ENCODE data around the gene GLIPR2. TPM values are rescaled to one million over a fixed set of nuclear protein-coding genes. Genes with fewer than 3 reads are reported as not detected.

The GLIPR2 gene, protein sequence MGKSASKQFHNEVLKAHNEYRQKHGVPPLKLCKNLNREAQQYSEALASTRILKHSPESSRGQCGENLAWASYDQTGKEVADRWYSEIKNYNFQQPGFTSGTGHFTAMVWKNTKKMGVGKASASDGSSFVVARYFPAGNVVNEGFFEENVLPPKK
- 8.5 to 12.1 TPM (median 10.4 TPM) in 5 replicates for total RNA-seq (2022; extraction: Qiagen RNA extraction)

GRCh38 chr9:36136272-36136893, at the start of gene GLIPR2:
GLIPR2 (plus strand) TSS chr9:36136733; CDS start chr9:36136779, 46 bp downstream.

DNA sequence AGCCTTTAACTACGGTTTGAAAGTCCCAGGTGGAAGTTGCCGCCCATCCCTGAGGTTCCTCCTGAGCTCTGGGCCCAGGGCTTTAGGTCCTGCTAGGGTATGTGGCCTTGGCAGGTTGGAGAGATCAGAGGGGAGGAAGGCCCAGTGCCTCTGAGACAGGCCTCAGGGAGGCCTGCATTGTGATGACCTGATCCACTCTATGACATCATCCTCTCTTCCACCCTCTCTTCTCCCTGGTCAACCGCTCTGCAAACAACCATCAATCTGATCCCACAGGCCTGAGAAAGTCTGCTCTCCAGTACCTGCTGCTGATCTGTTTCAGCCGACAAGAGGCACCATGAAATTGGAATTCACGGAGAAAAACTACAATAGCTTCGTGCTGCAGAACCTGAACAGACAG, 32.6 kb downstream of the GLIPR2 start, which contains the start of gene CCIN:
CCIN (plus strand) TSS at position 223 of the 400 bp plus-strand sequence; CDS start at position 338, 115 bp downstream.

GRCh38 chr9:36190388-36191289, 54.1 kb downstream of the GLIPR2 start, which contains the start of gene CLTA:
CLTA (plus strand) TSS chr9:36190921; CDS start chr9:36191057, 136 bp downstream.

Other genes starting within 250 kb of the GLIPR2 start
- 0.12 to 0.38 TPM (median 0.23 TPM) in 5 replicates for gene HRCT1, start 230.5 kb upstream of the GLIPR2 start, total RNA-seq (2022; extraction: Qiagen RNA extraction)
- gene SPAAR, start 227.2 kb upstream of the GLIPR2 start, total RNA-seq (2022; extraction: Qiagen RNA extraction) = 0.07 TPM in 1 of 5 replicates, not detected in the others
- gene OR2S2, start 178.6 kb upstream of the GLIPR2 start, total RNA-seq (2022; extraction: Qiagen RNA extraction) = not detected in 5 replicates
- 5.6 to 6.9 TPM (median 5.7 TPM) in 5 replicates for gene RECK, start 99.8 kb upstream of the GLIPR2 start, total RNA-seq (2022; extraction: Qiagen RNA extraction)
- gene CCIN, start 32.7 kb downstream of the GLIPR2 start, total RNA-seq (2022; extraction: Qiagen RNA extraction) = 0.05 TPM in 1 of 5 replicates, not detected in the others
- 335 to 441 TPM (median 388 TPM) in 5 replicates for gene CLTA, start 54.2 kb downstream of the GLIPR2 start, total RNA-seq (2022; extraction: Qiagen RNA extraction)
- 11.3 to 15.3 TPM (median 14.8 TPM) in 5 replicates for gene GNE, start 121.7 kb downstream of the GLIPR2 start, total RNA-seq (2022; extraction: Qiagen RNA extraction)

Measured in A549 treated with CORT108297 at 1 μM for 4 hours (cell line).